Measurements from ENCODE around the gene SEC14L3. TPM values are rescaled to one million over a fixed set of nuclear protein-coding genes. Genes with fewer than 3 reads are reported as not detected.
A peak's percentile ranks its signal among the peaks of the same experiment; 100 is the strongest.

Gene SEC14L3
- total and polyA plus RNA-seq, 2 of the 13 experiments (the other 11 are each of a cell fraction or from before 2014, with no cell fraction given): not detected

DNA sequence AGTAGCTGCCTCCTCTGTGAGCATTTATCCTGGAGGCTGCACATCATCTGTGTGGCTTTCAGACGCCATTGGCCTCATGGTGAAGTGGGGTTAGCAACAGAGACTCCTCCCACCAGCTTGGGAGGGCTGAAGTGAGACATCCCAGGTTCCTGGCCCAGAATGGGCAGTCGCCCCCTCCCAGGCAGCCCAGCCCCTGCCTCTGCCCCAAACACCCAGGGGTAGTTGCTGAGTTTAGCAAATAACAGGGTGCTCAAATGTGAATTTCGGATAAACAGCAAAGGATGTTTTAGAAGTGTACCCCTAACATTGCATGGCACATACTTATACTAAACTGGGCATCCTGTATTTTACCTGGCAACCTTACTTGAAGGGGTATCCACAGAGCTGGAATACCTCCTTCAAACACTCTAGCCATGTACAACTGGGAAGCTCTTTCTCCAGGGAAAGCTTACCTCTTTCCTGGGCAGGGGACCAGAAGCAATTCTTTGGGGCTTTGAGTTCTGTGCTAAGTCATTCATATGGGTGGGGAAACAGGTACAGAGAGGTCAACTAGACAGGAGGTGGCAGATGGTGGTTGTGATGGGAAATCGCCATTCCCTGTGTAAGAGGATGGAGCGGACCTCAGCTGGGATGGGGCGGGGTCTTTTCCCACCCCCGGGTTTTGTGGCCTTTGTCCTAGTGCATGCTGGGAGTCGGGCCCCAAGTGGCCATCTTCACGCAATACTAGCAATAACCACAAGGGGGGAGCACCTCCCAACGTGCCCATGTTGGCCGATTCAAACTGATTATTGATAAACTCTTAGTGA lies 27.0 kb downstream of the SEC14L3 start (continued):
- TF ChIP-seq SOX5 (CRISPR knock-in tag; IDR thresholded peaks at IDR 0.05; ENCODE audit: borderline replicate concordance): 0 out of 2 replicates have a peak, but pooled peaks have one; percentile 9
- TF ChIP-seq STAG1 (CRISPR knock-in tag; IDR thresholded peaks at IDR 0.05): peak; percentile 80
- 0 out of 2 replicates have a peak, but pooled peaks have one; percentile 23 for TF ChIP-seq THAP11 (CRISPR knock-in tag; IDR thresholded peaks at IDR 0.05)
- no peak for TF ChIP-seq ZNF740 (CRISPR knock-in tag; IDR thresholded peaks at IDR 0.05)
- TF ChIP-seq IRF2 (CRISPR knock-in tag; IDR thresholded peaks at IDR 0.05): no peak
- no peak for TF ChIP-seq SKI (IDR thresholded peaks at IDR 0.05; ENCODE audit: partially characterized antibody)
- TF ChIP-seq ONECUT2 (CRISPR knock-in tag; IDR thresholded peaks at IDR 0.05): no peak
- TF ChIP-seq SKIL (CRISPR knock-in tag; IDR thresholded peaks at IDR 0.05; ENCODE audit: borderline replicate concordance): no peak

DNA sequence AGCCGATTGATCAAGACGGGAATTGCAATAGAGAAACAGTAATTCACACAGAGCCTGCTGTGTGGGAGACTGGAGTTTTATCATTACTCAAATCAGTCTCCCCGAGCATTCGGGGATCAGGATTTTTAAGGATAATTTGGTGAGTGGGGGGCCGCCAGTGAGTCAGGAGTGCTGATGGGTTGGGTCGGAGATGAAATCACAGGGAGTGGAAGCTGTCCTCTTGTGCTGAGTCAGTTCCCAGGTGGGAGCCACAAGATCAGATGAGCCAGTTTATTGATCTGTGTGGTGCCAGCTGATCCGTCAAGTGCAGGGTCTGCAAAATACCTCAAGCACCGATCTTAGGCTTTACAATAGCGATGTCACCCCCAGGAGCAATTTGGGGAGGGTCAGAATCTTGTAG lies 30.7 kb downstream of the SEC14L3 start:
- H3K9ac ChIP-seq (ENCODE audit: insufficient read depth, low read depth, low read length): no peak overlapping the region
- ATAC-seq: no peak
- H2AFZ ChIP-seq (ENCODE audit: low read length): no peak overlapping the region
- H3K79me2 ChIP-seq (ENCODE audit: insufficient read depth, low read length): no peaks in the 10 kb centered on the region
- ChIA-PET CTCF (ENCODE audit: low intra/inter-chr PET ratio, low total read pairs) (no interaction called here), POLR2A (interaction anchor here (1.2 kb wide), 1 partner anchor 67 kb away, joined by 3 read pairs; no protein-coding TSS in a partner anchor)
- 13% methylated on average over 8 of the region's 9 CpGs for WGBS (ENCODE audit: low lambda C conversion rate)
- H3K27me3 ChIP-seq (ENCODE audit: control insufficient read depth in 1 of 2, insufficient read depth in 2 of 2, low read length in 2 of 2): peaks cover 0 to 11% of the 10 kb centered on the region in 2 experiments; a peak in 3 of 5 replicates
- in situ Hi-C loops (cut with HindIII; ENCODE audit: extremely low pct_ligation_motif_present, low pct_unique_long_range_greater_than_20kb) (no loop called here), intact Hi-C loops (cut with micrococcal nuclease; ENCODE audit: unreplicated experiment) (no loop called here)
- no TSS peak for BruUV-seq (replicated peaks)
- DNase-seq (ENCODE audit: low spot score): no peak
- TF ChIP-seq IKZF4 (CRISPR knock-in tag; IDR thresholded peaks at IDR 0.05; ENCODE audit: borderline replicate concordance, low read depth, not compliant biosample characterization): no peak
- 0 out of 4 replicates have a peak, but pooled peaks of 1 of the 2 experiments have one; percentile 1 for TF ChIP-seq MAFK (conservative IDR thresholded peaks at IDR 0.05 in 1 of 2, IDR thresholded peaks at IDR 0.05 in 1 of 2; ENCODE audit: low read length in 2 of 2)
- H4K20me1 ChIP-seq (ENCODE audit: insufficient read depth, low read length): no peaks in the 10 kb centered on the region
- no peaks in the 10 kb centered on the region for H3K9me3 ChIP-seq (ENCODE audit: low read length)
- no peak overlapping the region for H3K27ac ChIP-seq (ENCODE audit: extremely low read length, insufficient read depth, low read length)
- FAIRE-seq: no peak
- H3K4me2 ChIP-seq (ENCODE audit: low read depth, low read length): no peak overlapping the region
- peaks cover 17% of the 10 kb centered on the region for H3K4me1 ChIP-seq (ENCODE audit: insufficient read depth, low read length)
- no peaks in the 10 kb centered on the region for H3K36me3 ChIP-seq (replicated peaks in 1 of 2; ENCODE audit: control insufficient read depth in 1 of 2, insufficient read depth in 2 of 2, low read length in 2 of 2)
- no peak overlapping the region for H3K4me3 ChIP-seq (replicated peaks in 1 of 3; ENCODE audit: insufficient read depth in 1 of 3, low read depth in 2 of 3, low read length in 3 of 3)

All from HepG2 (cell line).